Measurements from ENCODE around the gene STPG3.

The STPG3 gene
- total RNA-seq, result 0.10 to 0.13 reads per million in 2 donors

DNA sequence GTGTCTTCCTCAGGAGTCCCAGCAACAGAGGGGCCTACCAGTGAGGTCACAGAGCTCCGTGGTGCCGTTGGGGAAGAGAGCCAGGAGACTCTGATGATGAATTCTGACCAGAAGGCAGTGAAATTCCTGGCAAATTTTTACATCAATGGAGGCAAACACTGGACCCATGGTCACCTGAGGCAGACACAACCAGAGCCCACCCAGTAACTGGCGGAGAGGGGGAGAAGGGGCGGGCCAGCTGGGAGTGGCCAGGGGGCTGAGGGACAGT lies at the start of gene STPG3:
Gene STPG3, plus strand, starts transcription at position 93 of the 268 bp plus-strand sequence. Its CDS starts 1 bp downstream, at position 94.
- no peak for DNase-seq

- no peak for DNase-seq
These were observed 48.1 kb upstream of the STPG3 start for GRCh38 chr9:137202966-137203365.

DNA sequence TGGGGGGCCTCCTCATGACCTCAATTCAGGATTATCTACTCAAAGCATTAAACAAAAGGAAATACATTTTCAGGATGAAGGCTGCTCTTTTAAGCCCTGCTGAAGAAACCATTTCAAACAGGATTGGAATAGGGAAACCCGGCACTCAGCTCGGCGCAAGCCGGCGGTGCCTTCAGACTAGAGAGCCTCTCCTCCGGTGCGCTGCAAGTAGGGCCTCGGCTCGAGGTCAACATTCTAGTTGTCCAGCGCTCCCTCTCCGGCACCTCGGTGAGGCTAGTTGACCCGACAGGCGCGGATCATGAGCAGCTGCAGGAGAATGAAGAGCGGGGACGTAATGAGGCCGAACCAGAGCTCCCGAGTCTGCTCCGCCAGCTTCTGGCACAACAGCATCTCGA lies 46.4 kb upstream of the STPG3 start:
- DNase-seq, result no peak

DNA sequence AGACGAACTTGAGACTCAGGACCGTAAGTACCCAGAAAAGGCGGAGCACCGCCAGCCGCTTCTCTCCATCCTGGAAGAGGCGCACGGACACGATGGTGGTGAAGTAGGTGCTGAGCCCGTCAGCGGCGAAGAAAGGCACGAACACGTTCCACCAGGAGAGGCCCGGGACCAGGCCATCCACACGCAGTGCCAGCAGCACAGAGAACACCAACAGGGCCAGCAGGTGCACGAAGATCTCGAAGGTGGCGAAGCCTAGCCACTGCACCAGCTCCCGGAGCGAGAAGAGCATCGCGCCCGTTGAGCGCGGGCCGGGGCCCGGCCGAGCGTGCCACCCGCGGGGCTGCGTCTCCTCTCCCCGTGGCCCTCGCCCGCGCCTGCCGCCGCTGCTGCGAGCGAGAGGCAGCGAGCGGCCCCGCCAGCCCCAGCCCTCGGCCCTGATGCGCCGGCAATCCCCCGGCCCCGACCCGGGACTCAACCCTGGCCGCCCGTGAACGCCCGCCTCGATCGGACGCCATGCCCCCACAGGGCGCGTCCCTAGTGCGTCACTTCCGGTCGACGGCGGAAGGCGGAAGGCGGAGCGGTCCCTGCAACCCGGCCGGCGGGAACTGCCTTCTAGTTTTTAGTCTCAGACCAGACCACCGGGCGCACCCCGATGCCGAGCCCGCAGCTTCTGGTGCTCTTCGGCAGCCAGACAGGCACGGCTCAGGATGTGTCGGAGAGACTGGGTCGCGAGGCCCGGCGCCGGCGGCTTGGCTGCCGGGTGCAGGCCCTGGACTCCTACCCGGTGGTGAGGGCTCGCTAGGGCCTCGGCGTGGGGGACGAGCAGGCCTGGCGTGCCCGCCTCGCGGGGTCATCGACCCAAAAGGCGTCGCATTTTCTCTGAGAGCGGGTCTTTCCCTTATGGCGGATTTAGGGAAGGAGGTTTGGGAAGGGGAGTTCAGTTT lies 45.7 kb upstream of the STPG3 start, which contains the start of the genes NDOR1 and TMEM203:
Gene NDOR1, plus strand, starts transcription at position 575 of the 944 bp plus-strand sequence. Its CDS starts 78 bp downstream, at position 653.
Gene TMEM203, minus strand, starts transcription at position 523 of the 944 bp plus-strand sequence. Its CDS starts 234 bp downstream, at position 289.
- DNase-seq, result peak; percentile 92

DNA sequence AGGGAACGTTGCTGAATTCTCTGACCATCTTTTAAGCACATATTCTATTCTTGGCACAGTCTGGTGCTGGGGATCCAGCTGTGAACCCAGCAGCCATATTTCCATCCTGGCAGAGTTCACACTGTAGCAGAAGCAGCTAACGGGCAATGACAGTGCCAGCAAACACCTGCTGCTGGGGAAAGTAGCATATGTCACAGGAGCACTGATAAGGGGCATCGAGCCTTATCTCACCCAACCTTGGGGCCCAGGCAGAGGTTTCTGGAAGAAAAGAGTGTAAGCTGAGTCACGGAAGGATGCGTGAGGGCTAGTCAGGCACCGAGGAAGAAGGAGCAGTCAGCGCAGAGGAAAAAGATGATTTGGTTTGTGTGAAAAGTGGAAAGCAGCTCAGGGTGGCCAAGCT lies 44.5 kb upstream of the STPG3 start:
- DNase-seq, result no peak

GRCh38 chr9:137211532-137211931 lies 39.6 kb upstream of the STPG3 start:
- DNase-seq, result no peak

GRCh38 chr9:137212520-137212919 lies 38.6 kb upstream of the STPG3 start:
- no peak for DNase-seq

DNA sequence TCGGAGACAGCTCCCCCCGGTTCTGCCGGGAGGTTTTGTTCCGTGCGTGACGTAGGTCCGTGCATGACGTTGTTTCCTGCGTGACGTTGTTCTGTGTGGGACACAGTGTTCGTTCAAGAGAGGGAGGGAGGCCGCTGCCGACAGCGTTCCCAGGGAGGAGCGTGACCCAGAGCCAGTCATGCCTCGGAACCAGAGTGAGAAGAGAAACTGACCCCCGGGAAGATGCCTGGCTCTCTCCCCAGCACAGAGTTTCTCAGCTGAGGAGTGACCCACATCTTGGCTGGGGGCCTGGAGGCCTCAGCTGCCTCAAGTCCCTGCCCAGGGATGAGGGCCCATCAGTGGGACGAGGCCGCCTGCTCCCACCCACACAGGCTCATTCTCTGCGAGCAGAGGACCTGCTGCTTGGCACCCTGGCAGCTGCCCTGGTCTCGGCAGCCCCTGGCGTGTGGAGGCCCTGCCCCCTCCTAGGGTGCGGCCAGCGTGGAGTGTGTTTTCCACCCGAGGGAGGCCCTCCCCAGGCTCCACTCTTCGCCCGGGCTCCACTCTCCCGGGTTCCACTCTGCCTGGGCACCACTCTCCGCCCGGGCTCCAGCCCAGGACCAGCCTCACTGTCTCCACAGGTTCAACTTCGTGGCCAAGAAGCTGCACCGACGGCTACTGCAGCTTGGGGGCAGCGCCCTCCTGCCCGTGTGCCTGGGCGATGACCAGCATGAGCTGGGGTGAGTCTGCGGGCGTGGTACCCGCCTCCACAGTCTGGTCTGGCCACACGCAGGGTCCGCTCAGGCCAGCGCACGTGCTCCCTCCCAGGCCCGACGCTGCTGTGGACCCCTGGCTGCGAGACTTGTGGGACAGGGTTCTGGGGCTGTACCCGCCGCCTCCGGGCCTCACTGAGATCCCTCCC lies 37.7 kb upstream of the STPG3 start:
- DNase-seq, result no peak

GRCh38 chr9:137214620-137215019 lies 36.5 kb upstream of the STPG3 start:
- no peak for DNase-seq

GRCh38 chr9:137215196-137215986 lies 35.7 kb upstream of the STPG3 start:
- no peak for DNase-seq

DNA sequence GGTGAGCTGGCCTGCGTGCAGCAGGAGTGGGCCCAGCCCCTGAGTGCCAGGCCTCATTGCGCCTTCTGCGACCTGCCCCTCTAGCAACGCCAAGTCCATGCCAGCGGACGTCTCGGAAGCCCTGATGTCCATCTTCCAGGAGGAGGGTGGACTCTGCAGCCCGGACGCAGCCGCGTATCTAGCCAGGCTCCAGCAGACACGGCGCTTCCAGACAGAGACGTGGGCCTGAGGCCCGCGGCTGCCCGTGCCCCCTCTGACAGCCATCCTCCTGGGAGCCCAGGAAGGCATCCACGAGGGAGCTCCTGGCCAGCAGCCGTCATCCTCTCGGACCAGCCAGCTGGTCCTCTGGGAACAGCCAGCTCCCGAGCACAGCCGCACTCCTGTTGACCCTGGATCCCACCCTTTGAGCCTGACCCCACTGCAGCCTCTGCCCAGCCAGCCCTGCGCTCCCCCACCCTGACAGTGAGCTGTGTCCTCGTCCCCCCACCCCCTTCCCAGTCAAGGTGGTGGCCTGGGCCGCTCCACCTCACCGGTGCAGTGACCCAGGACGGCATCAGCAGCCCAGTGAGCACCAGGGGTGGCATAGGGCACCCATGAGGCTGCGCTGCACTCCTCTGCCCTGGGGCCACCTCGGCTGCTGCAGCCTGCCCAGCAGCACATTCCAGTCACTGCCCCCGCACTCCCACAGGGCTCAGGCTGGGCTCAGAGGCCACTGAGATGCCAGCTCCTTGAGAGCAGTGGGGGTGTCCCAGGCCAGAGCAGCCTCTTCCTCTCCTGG lies 34.7 kb upstream of the STPG3 start:
- no peak for DNase-seq

- DNase-seq, result no peak
These were observed 33.5 kb upstream of the STPG3 start for GRCh38 chr9:137217276-137218211.

- no peak for DNase-seq
These were observed 32.8 kb upstream of the STPG3 start for GRCh38 chr9:137218212-137218753.

DNA sequence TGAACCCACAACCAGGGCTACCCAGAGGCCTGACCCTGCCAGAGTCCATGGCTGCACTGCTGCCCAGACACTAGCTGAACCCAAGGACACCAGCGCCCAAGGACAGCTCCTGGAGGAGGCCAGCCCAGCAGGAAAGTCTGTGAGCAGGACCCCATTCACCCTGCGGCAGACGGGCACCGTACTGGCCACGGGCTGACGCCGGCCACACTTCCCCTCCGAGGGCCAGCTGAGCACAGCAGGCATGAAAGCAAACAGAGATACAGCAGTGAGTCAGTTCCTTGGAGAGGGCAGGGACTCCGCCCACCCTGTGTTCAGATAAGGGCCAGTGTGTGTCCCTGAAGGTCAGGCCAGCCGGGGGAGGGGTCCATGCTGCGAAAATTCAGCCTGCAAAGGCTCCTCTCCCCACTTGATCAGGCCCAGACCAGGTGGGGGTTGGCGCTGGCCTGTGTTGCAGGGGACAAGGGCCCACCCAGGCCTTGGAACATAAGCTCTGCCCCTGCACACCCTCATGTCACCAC lies 32.3 kb upstream of the STPG3 start:
- no peak for DNase-seq

GRCh38 chr9:137219757-137220316 lies 31.2 kb upstream of the STPG3 start:
- DNase-seq, result no peak

- DNase-seq, result no peak
These were observed 30.6 kb upstream of the STPG3 start for GRCh38 chr9:137220317-137221094.

DNA sequence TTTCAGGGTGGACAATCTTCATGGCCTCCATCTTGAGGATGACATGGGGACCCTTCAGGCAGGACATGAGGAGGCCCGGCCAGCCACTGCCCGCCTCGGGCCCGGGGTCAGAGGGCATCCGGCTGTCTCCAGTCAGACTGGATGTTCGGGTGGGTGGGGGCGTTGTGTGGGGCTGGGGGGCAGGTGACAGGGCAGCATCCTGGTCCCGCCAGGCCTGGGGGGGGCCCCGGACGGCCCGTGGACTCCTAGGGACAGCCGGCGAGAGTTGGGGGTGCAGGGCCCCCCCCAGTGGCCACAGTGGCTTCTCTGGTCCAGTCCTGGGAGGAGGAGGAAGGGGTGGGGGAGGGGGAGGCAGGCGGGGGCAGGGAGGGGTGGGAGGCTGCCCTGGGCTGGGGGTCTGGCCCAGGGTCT lies 30.0 kb upstream of the STPG3 start:
- DNase-seq, result no peak

DNA sequence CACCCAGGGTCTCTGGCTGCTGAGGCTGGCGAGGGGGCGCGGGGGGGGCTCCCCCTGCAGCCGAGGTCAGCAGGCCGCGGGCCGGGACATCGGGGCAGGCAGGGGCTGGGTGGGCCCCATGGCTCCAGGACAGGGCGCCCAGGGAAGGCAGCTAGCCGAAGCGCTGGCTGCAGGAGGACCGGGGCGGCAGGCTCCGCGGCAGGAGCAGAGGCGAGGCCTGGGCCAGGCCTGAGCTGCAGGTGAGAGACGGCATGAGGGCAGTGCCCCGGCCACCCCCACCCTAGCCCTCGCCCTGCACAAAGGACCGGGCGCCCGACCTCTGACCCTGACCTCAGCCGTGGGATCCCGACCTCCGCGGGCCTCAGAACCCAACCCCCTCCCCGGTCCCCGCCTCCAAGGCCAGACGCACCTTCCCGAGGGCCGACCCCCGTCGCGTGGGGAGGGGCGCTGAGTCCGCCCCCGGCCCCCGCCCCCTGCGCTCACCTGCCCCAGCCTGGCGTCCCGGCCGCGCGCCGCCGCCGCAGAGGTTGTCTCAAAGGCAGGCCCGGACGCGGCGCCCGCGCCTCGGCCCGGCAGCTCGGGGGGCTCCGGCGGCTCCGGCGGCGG lies 29.5 kb upstream of the STPG3 start:
- DNase-seq, result no peak

Measured in activated gamma-delta T cell (primary cell).